Neuron (in vitro differentiated cells): ENCODE measurements around the gene DDX3X.
A peak's percentile ranks its signal among the peaks of the same experiment; 100 is the strongest.
"Not testable (repeated sequence)": the region's sequence is repeated elsewhere in the genome, so short reads cannot be mapped to it uniquely, and the experiment has no call there.

Source experiments
- H2AFZ ChIP-seq: one replicate; pipeline ENCODE4 v1.6.1; 2013; ENCODE audit warnings: low read depth, mild to moderate bottlenecking, inconsistent platforms, low read length, moderate library complexity
- H3K27me3 ChIP-seq: one replicate; pipeline ENCODE4 v1.6.1; 2013; ENCODE audit warnings: low read length; ENCODE audit not compliant: insufficient read depth
- H3K36me3 ChIP-seq: one replicate; pipeline ENCODE4 v1.6.1; 2013; ENCODE audit warnings: low read length; ENCODE audit not compliant: insufficient read depth
- H3K4me1 ChIP-seq: one replicate; pipeline ENCODE4 v1.6.1; 2013; ENCODE audit warnings: low read length; ENCODE audit not compliant: insufficient read depth
- H3K4me3 ChIP-seq: 2 replicates; pipeline ENCODE4 v1.5.1; 2013; ENCODE audit warnings: mild to moderate bottlenecking, low read length, moderate library complexity
- H3K9me3 ChIP-seq: one replicate; pipeline ENCODE4 v1.6.1; 2013; ENCODE audit warnings: low read length

DDX3X gene

GRCh38 chrX:41313419-41313818, 20.5 kb upstream of the DDX3X start:
- Histone ChIP-seq H3K4me1 (no peaks in the 10 kb centered on the region), H3K4me3 (no peak overlapping the region), H3K36me3 (no peaks in the 10 kb centered on the region), H3K9me3 (no peaks in the 10 kb centered on the region), H3K27me3 (no peaks in the 10 kb centered on the region), H2AFZ (no peak overlapping the region)

GRCh38 chrX:41314204-41314603, 19.8 kb upstream of the DDX3X start:
- Histone ChIP-seq H3K27me3 (no peaks in the 10 kb centered on the region), H3K4me1 (no peaks in the 10 kb centered on the region), H3K4me3 (no peak overlapping the region), H3K9me3 (no peaks in the 10 kb centered on the region), H3K36me3 (no peaks in the 10 kb centered on the region), H2AFZ (no peak overlapping the region)

- no peaks in the 10 kb centered on the region for H3K4me1 ChIP-seq
- no peaks in the 10 kb centered on the region for H3K36me3 ChIP-seq
- no peak overlapping the region for H2AFZ ChIP-seq
- no peaks in the 10 kb centered on the region for H3K27me3 ChIP-seq
- no peak overlapping the region for H3K4me3 ChIP-seq
- no peaks in the 10 kb centered on the region for H3K9me3 ChIP-seq
Observed at GRCh38 chrX:41314881-41315280, 19.1 kb upstream of the DDX3X start.

- H3K36me3 ChIP-seq, H3K27me3 ChIP-seq, H2AFZ ChIP-seq, H3K4me1 ChIP-seq, H3K9me3 ChIP-seq, H3K4me3 ChIP-seq: not testable (repeated sequence)
Observed at GRCh38 chrX:41316266-41316665, 17.7 kb upstream of the DDX3X start.

GRCh38 chrX:41317477-41318208, 16.3 kb upstream of the DDX3X start:
- Histone ChIP-seq H3K36me3 (no peaks in the 10 kb centered on the region), H3K4me3 (no peak overlapping the region), H2AFZ (no peak overlapping the region), H3K9me3 (no peaks in the 10 kb centered on the region), H3K27me3 (no peaks in the 10 kb centered on the region), H3K4me1 (no peaks in the 10 kb centered on the region)

- H3K4me1 ChIP-seq, result no peaks in the 10 kb centered on the region
- H3K9me3 ChIP-seq, result no peaks in the 10 kb centered on the region
- no peaks in the 10 kb centered on the region for H3K36me3 ChIP-seq
- no peak overlapping the region for H2AFZ ChIP-seq
- no peaks in the 10 kb centered on the region for H3K27me3 ChIP-seq
- H3K4me3 ChIP-seq, result no peak overlapping the region
Observed at GRCh38 chrX:41320393-41320792, 13.6 kb upstream of the DDX3X start.

GRCh38 chrX:41322821-41323603, 10.9 kb upstream of the DDX3X start:
- no peaks in the 10 kb centered on the region for H3K9me3 ChIP-seq
- no peaks in the 10 kb centered on the region for H3K4me1 ChIP-seq
- H3K27me3 ChIP-seq, result no peaks in the 10 kb centered on the region
- H3K36me3 ChIP-seq, result no peaks in the 10 kb centered on the region
- H3K4me3 ChIP-seq, result no peak overlapping the region
- no peak overlapping the region for H2AFZ ChIP-seq

GRCh38 chrX:41326431-41326830, 7.5 kb upstream of the DDX3X start:
- no peak overlapping the region for H2AFZ ChIP-seq
- H3K27me3 ChIP-seq, result no peaks in the 10 kb centered on the region
- H3K9me3 ChIP-seq, result no peaks in the 10 kb centered on the region
- no peaks in the 10 kb centered on the region for H3K4me1 ChIP-seq
- no peak overlapping the region for H3K4me3 ChIP-seq
- H3K36me3 ChIP-seq, result no peaks in the 10 kb centered on the region

- H3K36me3 ChIP-seq, result no peaks in the 10 kb centered on the region
- H3K27me3 ChIP-seq, result no peaks in the 10 kb centered on the region
- no peak overlapping the region for H2AFZ ChIP-seq
- no peaks in the 10 kb centered on the region for H3K4me1 ChIP-seq
- H3K4me3 ChIP-seq, result no peak overlapping the region
- no peaks in the 10 kb centered on the region for H3K9me3 ChIP-seq
Observed at GRCh38 chrX:41327341-41327740, 6.6 kb upstream of the DDX3X start.

GRCh38 chrX:41329101-41329500, 4.9 kb upstream of the DDX3X start:
- no peak overlapping the region for H2AFZ ChIP-seq
- no peaks in the 10 kb centered on the region for H3K27me3 ChIP-seq
- no peaks in the 10 kb centered on the region for H3K36me3 ChIP-seq
- H3K9me3 ChIP-seq, result no peaks in the 10 kb centered on the region
- no peak overlapping the region for H3K4me3 ChIP-seq
- H3K4me1 ChIP-seq, result no peaks in the 10 kb centered on the region

- Histone ChIP-seq H3K4me3 (peak overlapping the region; percentile 72), H3K36me3 (no peaks in the 10 kb centered on the region), H3K27me3 (no peaks in the 10 kb centered on the region), H3K9me3 (no peaks in the 10 kb centered on the region), H2AFZ (no peak overlapping the region), H3K4me1 (peaks cover 5% of the 10 kb centered on the region)
Observed at GRCh38 chrX:41332005-41332404, 2.0 kb upstream of the DDX3X start.

- H2AFZ ChIP-seq, result peak overlapping the region; percentile 6
- no peaks in the 10 kb centered on the region for H3K27me3 ChIP-seq
- no peaks in the 10 kb centered on the region for H3K9me3 ChIP-seq
- peaks cover 9% of the 10 kb centered on the region for H3K4me1 ChIP-seq
- peak overlapping the region; percentile 72 for H3K4me3 ChIP-seq
- H3K36me3 ChIP-seq, result no peaks in the 10 kb centered on the region
Observed at GRCh38 chrX:41332408-41333002, 1.5 kb upstream of the DDX3X start.

- no peaks in the 10 kb centered on the region for H3K9me3 ChIP-seq
- peak overlapping the region; percentile 72 for H3K4me3 ChIP-seq
- peaks cover 15% of the 10 kb centered on the region for H3K4me1 ChIP-seq
- peak overlapping the region; percentile 6 for H2AFZ ChIP-seq
- no peaks in the 10 kb centered on the region for H3K27me3 ChIP-seq
- no peaks in the 10 kb centered on the region for H3K36me3 ChIP-seq
Observed at GRCh38 chrX:41333003-41333743, 789 bp upstream of the DDX3X start.
